AML-193 (cell line): ENCODE results near the gene SCYL3.
A peak's percentile ranks its signal among the peaks of the same experiment; 100 is the strongest.
"Not testable (repeated sequence)": the region's sequence is repeated elsewhere in the genome, so short reads cannot be mapped to it uniquely, and the experiment has no call there.

ENCODE experiments used
- DNase-seq, 2 experiments: peaks; one replicate each; lab custom pipeline; 2025; lab: John Stamatoyannopoulos, UW

The SCYL3 gene, protein sequence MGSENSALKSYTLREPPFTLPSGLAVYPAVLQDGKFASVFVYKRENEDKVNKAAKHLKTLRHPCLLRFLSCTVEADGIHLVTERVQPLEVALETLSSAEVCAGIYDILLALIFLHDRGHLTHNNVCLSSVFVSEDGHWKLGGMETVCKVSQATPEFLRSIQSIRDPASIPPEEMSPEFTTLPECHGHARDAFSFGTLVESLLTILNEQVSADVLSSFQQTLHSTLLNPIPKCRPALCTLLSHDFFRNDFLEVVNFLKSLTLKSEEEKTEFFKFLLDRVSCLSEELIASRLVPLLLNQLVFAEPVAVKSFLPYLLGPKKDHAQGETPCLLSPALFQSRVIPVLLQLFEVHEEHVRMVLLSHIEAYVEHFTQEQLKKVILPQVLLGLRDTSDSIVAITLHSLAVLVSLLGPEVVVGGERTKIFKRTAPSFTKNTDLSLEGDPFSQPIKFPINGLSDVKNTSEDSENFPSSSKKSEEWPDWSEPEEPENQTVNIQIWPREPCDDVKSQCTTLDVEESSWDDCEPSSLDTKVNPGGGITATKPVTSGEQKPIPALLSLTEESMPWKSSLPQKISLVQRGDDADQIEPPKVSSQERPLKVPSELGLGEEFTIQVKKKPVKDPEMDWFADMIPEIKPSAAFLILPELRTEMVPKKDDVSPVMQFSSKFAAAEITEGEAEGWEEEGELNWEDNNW

DNA sequence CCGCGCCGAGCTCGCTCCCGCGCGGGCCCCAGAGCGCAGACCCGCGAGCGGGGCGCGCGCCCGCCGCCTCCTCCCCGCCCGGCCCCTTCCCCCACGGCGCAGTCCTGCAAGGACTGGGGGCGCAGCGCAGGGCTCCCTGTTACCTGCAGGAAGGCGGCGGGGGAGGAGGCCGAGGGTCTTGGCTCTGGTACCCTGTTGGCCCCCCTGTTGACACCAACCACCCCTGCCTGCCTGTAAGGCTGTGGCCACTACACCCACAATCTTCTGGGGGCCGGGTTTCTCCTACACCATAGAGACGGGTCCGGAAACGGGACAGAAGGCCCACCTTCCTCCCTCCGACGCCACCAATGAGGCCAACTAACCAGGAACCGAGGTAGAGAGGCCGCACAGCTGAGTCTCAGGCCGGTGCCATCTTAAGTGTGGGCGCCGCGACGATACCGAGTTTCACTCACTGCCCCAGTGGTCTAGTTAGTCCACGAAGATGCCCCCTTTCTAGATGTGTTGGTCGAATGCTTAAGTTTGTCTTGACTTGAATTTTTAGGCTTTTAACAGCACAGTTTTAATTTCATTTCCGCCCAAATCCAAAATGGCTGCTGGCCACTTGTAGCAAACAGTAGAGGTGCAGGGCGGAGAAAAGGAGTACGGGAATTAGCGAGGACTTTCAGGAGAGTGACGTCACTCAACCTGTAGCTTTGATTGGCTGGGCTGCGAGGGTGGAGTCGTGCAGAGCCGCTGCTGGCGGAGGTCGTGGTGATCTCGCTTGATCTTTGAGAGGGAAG is at the start of gene SCYL3:
SCYL3 (minus strand) TSS at position 252 of the 779 bp plus-strand sequence. CDS start 5,056 bp downstream, outside the sequence.
- DNase-seq = peak; percentile 94 to 98

DNA sequence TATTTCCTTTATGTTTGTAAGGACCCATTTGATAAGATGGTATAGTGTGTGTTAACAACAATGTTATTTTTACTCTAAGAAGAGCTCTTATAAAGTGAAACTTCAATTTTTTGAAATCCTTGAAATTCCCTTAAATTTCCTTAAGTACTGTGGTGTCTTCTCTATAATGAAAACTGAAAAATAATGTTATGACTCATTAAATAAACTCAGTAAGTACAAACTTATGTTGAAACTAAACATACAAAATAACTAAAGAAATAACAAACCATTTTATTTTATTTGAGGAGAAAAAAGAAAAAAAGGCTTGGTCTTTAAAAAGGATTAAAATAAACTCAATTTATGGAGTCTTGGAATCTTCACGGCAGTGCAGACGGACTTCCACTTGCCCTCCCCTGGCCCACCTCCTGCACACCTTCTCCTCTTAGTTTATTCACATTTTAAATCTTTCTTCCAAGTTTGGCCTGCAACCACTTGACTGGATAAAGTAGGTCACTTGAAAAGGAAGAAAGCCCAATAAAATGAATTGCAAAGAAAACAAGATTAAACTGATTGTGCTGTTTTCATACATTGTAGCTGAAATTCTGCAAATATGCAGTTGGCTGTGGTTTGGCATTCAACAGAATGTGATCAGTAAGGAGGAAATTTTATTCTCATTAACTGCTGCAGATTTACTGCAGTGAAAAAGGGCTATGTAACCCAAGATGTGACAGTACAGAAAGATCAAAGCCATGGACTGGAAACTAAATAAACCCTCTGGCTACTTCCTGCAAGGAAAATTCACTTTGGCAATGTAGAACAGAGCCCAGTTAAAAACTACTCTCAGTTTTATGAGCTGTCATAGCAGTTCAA is 48.5 kb upstream of the SCYL3 start:
- DNase-seq = no peak

DNA sequence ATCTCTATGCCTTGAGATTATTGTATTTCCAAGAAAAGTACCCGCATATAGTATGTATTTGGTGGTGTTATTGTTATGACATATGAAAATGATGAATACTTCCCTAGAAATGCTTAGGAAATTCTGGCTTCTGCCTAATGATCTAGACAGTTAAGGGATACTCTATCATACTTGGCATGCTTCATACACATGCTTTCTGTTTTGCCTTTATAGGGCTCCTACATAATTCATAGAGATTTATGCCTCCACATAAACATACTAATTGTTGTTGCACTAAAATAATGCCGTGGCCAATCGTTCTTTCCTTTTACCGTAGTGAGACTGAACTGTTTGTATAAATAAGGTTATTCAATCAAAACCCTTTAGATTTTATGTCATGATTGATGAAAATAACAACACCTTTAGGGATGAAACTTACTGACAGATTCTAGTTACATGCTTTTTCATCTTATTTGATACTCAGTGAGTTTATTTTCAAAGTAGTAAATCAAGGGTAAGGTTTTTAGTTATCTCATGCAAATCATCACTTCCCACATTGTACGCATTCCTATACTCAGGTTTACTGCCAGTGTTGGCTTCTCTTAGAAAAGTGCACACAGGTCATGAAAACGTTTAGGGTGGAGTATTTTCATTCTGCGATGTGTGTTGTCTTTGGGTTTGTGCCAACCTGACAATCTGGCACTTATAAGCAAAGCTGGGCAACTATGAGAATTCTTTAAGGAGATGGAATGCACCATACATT is 40.5 kb upstream of the SCYL3 start:
- no peak for DNase-seq

DNA sequence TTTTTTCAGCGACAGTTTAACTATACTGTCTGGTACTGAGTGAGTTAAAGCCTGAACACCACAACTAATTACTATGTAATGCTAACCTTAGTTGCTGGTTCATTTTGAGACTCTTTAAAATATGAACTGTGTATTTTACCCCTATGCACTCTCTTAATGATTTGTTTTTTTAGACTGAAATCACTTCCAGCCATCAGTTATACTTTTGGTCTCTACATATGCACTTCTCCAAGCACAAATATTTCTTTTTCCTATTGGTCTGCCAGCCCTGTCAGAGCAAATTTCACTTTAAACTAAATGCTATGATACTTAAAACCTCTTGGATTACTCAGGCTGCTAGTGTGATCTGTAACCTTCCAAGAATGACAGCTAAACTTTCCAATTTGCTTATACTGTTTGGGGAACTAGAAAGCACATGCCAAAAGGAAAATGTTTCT is 38.1 kb upstream of the SCYL3 start:
- no peak for DNase-seq

DNA sequence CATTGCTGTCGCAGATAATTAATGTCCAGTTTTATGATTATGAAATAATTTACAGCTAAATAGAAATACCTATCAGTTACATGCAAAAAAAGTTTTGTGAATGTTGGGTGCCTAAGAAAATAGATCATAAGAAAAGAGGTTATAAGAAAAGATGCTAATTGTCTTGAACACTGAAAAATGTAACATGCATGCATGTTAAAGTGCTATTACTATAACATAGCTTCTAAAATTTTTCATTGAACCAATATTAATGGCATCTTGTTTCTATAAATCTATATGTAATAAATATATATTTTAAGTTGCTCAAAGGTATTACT is 35.5 kb upstream of the SCYL3 start:
- no peak for DNase-seq

DNA sequence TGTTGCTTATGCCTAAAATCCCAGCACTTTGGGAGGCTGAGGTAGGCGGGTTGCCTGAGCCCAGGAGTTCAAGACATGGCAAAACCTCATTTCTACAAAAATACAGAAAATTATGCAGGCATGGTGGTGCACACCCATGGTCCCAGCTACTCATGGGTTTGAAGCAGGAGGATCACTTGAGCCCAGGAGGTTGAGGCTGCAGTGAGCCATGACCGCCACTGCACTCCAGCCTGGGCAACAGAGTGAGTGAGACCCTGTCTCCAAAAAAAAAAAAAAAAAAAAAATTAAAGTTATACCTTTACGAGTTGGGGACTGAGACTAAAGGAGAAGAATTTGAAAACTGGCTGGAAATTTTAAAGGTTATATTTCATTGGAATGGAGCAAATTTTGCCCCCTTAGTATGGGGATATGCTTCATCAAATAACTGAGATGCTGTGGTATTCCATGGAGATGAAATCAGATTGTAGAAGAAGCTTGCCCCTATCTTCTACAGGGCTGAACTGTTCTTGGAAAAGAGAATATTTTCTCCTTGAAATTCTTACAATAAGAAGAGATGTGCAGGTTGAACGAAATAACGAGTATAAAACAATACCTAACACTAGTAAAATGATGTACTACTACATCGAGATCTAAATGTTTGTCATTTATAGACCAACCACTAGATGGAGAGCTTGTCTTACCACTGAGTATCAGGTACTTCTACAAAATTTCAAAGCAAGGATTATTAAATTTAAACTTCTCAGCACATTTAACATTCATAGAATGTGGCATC is 34.9 kb upstream of the SCYL3 start:
- peak; percentile 64 to 75 for DNase-seq

DNA sequence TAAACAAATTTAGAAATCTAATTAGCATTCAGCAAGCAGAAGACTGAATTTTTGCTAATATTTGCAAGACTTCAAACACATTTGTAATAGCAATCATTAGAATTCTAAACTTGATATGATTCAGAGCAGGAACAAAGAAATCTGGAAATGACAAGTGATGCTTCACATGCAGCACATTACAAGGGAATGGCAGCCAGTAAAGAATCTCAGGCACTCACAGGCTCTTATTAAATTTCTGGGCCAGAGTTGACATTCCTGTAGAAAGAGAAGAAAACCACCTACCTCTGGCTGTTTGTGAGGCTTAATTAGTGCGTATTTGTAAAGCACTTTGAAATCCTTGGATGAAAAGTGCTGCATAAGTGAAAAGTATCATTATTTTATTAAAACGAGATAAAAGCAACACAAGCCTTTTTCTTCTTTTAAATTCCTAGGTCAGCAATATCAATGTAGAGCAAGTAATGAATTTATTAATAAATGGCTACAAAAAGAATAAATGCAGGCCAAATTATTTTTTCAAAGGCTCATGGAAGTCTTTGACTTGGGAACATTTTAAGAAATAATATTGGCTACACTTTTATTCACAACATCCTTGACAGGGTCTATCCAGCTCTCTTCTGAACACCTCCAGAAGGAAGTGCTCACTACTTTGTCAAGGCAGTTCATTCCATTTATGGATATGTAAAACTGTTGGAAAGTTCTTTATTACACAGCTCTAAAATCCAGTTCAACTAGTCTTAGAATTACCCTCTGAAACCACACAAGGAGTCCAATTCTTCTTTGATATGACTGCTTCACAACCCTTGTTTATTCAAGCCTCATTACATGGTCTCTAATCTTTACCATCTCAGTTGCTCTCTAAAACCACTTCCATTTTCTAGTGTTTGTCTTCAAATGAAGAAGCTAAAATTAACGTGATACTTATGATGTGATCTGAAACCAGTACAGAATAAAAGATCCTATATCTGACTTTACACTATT is 32.1 kb upstream of the SCYL3 start:
- DNase-seq = no peak

DNA sequence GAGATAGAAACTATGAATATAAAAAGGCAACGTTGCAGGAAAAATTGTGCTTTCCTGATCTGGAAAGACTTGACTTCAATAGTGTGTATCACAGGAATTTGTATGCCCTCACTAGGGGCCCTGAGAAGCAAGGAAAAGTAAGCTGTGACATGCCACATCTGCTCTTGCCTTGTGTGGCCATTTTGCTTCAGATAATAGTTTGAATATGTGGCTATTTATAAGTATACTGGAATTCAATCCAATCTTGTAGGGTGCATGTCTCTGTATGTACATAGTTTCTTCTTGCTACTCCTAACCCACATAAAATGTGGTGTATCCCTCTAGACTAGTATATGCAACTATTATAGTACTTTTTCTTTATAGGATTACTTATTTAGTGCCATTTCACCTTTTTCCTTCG is 31.1 kb upstream of the SCYL3 start:
- no peak for DNase-seq

DNA sequence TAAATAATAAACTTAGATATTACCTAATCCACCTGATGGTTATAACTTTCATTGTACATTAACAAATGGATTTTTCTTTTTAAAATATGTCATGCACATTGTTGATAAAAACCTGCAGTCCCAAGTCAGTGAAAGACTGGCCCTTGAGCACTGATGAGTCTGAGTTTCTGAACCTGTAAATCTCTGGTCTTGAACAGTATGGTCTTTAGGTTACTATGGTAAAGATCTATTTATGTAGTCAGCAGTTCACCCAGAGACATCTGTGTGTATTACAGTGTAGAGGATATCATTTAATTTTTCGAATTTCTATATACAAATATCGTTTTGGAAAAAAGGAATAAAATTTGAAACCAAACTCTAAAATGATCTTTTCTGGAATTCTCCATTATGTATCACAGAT is 30.4 kb upstream of the SCYL3 start:
- no peak for DNase-seq

DNA sequence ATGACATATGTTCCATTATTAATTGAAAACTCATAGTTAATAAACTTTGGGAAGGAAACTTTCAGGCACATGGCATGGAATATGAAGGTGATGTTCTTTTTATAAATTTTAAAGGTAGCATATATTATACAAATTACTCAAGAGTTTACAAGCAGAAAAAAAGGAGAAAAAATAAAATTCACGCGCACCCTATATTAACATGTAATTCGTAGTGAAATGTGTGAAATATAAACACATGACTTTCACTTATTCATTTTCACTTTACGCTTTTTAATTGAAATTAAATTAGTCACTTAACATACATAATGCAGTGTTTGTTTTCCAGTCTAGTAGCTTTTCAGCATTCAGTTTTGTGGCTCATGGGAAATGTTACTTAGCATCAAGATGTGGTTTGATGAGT is 27.4 kb upstream of the SCYL3 start:
- DNase-seq = no peak

DNA sequence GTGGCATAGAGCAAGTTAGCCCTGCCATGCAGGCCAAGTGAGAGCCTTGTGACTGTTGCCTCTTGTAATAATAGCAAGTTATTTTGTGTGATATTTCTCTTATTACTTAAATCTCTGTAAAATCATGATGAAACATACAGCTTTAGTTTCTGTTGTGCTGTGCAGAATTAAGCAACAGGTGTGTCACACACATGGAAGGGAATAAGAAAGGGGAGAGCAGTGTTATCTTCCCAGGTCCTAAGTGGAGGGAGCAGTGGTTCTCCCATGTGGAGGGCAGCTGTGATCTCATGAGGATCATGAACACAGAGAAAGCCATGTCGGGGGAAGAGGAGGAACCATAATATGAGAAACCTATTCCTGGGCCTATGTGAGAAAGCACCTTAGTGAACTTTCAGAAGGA is 25.2 kb upstream of the SCYL3 start:
- DNase-seq = no peak

DNA sequence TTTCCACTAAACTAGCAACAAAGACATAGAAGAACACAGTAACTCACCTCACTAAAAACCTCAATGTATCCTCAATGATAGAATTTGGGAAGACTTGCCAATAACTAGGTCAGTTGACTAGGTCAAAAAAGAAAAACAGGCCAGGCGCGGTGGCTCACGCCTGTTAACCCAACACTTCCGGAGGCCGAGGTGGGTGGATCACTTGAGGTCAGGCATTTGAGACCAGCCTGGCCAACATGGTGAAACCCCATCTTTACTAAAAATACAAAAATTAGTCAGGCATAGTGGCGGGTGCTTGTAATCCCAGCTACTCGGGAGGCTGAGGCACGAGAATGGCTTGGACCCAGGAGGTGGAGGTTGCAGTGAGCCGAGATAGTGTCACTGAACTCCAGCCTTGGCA is 24.5 kb upstream of the SCYL3 start:
- DNase-seq = not testable (repeated sequence)

DNA sequence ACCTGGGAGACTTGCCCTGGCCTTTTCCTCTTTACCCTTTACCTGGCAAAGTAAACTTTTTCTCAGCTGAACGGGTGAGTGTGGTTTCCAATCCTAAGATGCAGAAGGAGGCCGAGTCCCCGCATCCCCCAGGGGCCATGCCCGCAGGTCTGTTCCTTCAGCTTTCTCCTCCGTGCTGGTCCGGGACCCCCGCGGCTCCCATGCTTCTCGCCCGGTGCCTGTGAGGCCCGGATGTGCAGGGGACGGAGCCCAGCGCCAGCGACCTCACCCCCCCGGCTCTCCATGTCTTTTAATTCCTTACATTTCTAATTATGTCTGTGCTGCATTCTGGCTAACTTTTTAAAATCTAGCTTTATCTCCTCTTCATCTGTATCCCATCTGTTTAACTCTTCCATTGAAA is 21.5 kb upstream of the SCYL3 start:
- DNase-seq = no peak

DNA sequence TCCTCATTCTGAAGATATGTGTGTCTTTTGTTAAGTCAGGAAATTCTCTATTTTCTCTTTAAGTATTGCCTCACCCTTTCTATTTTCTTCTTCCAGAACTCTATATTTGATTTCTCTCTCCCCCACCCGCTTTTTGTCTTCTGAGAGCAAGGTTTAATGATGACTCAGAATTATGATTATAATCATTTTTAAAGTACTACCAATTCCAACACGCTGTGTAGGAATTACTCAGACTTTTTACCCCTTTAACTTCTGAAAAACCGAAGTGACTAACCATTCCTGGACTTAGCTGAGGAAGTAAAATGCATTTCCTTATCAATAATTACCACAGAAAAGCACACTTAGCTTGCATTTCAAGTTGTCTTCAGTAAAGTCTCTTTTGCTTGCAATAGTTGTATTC is 20.8 kb upstream of the SCYL3 start:
- peak in 1 of 2 experiments; percentile 8 for DNase-seq

DNA sequence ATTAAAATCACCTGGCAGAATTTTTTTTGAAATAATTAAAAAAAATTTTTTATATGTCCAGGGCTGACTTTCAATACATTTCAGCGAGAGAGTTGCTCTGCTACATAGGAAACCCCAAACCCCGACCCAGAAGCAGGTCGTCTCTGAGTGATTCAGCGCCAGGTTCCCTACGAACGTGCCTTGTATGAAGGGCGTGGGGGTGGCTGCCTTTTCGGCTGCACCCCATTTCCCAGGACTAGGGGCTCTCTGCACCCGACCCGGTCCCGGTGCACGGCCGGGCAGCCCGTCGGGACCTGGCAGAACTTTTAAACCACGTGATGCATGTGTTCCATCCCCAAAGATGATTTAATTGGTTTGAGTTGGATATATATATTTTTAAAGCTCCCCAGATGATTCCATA is 15.8 kb upstream of the SCYL3 start:
- no peak for DNase-seq

DNA sequence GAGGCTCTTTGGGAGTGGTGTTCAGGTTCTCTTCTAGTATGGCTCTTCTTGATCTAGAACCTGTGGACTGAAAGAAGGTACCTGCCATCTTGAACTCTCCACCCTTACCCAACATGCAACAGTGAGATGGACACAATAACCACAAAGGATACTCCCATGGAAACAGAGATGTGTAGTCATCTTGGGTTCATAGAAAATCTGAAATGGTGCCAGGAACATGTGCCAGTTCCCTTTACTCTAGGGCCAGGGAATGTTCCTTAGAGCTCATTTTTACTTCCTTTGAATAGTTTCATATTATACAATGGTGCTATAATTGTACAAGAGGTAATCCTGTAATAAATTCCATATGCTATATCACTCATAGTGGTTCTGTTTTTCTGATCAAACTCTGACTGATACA is 13.2 kb upstream of the SCYL3 start:
- DNase-seq = no peak

DNA sequence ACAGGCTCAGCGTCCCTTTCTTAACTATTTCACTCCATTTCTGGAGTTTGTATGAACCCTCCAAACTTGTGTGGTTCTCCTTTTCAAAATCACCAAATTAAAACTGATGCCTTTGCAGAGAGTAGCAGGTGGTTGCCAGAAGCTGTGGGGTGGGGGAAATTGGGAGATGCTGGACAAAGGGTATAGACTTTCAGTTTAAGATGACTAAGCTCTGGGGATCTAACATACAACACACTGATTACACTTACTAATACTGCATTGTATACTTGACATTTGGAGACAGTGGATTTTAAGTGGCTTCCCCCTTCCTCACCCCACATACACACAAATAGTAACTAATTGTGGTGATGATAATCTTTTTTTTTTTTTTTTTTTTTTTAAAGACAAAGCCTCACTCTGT is 11.1 kb upstream of the SCYL3 start:
- no peak for DNase-seq

DNA sequence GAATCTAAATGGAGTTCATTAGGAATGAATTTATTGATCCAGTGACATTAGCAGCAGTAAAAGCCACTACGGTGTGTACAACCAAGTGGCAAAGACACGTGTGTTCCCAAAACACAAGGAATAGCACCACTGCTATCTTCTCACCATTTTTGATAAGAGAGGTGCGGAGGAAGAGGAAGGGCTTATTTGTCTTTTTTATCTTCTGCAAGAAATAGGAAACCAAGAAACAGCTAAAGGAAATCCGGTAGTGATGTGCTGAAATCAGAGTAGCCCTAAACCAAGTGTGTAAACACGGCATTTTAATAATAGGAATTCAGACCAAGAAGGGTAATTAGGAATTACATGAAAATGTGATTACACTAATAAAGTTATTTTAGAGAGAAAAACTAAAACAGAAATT is 9.1 kb upstream of the SCYL3 start:
- no peak for DNase-seq

DNA sequence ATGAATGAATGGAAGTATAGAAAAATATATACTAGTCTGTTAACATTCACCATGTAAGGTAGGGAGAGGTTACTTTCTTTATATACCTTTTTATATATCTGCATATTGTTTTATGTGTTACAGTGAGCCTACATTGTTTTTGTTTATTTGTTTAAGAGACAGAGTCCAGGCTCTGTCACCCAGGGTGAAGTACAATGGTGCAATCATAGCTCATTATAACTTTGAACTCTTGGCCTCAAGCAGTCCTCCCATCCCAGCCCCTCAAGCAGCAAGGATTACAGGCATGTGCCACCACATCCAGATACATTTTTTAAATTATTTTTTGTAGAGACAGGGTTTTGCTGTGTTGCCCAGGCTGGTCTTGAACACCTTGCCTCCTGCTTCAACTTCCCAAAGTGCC is 7.4 kb upstream of the SCYL3 start:
- no peak for DNase-seq
